WTC11 (cell line): ENCODE measurements around the gene DMGDH. TPM values are rescaled to one million over a fixed set of nuclear protein-coding genes. Genes with fewer than 3 reads are reported as not detected.

Experiments used
- ATAC-seq: fragments of 200-7000 bp; cut with Tn5 transposase; 2 replicates; pipeline ENCODE4 v1.10.0; 2021; ENCODE audit warnings: mild to moderate bottlenecking, moderate library complexity
- CTCF ChIA-PET: fragments of 300-600 bp; sonication (Branson Sonifier 250); formaldehyde crosslinking; loops from one replicate; lab custom pipeline; 2021; ENCODE audit warnings: antibody characterized with exemption; lab: Charles Lee
- POLR2A ChIA-PET: fragments of 350-600 bp; sonication (Branson Sonifier 250); formaldehyde crosslinking; loops from one replicate; lab custom pipeline; 2021; ENCODE audit warnings: antibody characterized with exemption; lab: Charles Lee
- DNase-seq: peaks from one replicate; pipeline ENCODE4 v3.0.0; 2021; ENCODE audit warnings: low spot score
- H3K27ac Mint-ChIP-seq: 2 replicates; pipeline ENCODE4 v1.8.0; 2021; ENCODE audit warnings: mixed read lengths
- H3K27me3 Mint-ChIP-seq: 2 replicates; pipeline ENCODE4 v1.8.0; 2021; ENCODE audit warnings: low read depth, mild to moderate bottlenecking, moderate library complexity, mixed read lengths
- H3K36me3 Mint-ChIP-seq: 2 replicates; pipeline ENCODE4 v1.8.0; 2021; ENCODE audit warnings: mixed read lengths
- H3K4me1 Mint-ChIP-seq: 2 replicates; pipeline ENCODE4 v1.8.0; 2022; ENCODE audit warnings: mixed read lengths
- H3K4me3 Mint-ChIP-seq: 2 replicates; pipeline ENCODE4 v1.8.0; 2021; ENCODE audit warnings: mild to moderate bottlenecking, moderate library complexity, mixed read lengths
- H3K9me3 Mint-ChIP-seq: 2 replicates; pipeline ENCODE4 v1.8.0; 2021; ENCODE audit warnings: mixed read lengths
- ARID4B ChIP-seq: sonication (generic); formaldehyde crosslinking; IDR thresholded peaks from 2 replicates; pipeline ENCODE4 v1.8.0; 2023; ENCODE audit warnings: missing genetic modification reagents, mild to moderate bottlenecking, borderline replicate concordance
- ATF1 ChIP-seq: sonication (generic); formaldehyde crosslinking; IDR thresholded peaks from 2 replicates; pipeline ENCODE4 v1.8.1; 2023; ENCODE audit warnings: mild to moderate bottlenecking, moderate library complexity, missing genetic modification reagents
- E2F4 ChIP-seq: sonication (generic); formaldehyde crosslinking; IDR thresholded peaks from 2 replicates; pipeline ENCODE4 v1.8.1; 2022; ENCODE audit warnings: low read depth, mild to moderate bottlenecking, moderate library complexity, missing genetic modification reagents, borderline replicate concordance
- EMX1 ChIP-seq: fragments of 250-450 bp; sonication (Bioruptor Pico); IDR thresholded peaks from 2 replicates; pipeline ENCODE4 v1.8.0; 2021; ENCODE audit warnings: mild to moderate bottlenecking
- GRHL2 ChIP-seq: fragments of 250-450 bp; sonication (Bioruptor Pico); IDR thresholded peaks from 2 replicates; pipeline ENCODE4 v1.8.0; 2022; ENCODE audit warnings: mild to moderate bottlenecking, moderate library complexity; ENCODE audit not compliant: insufficient replicate concordance, severe bottlenecking
- IRF2 ChIP-seq: sonication (generic); formaldehyde crosslinking; IDR thresholded peaks from 2 replicates; pipeline ENCODE4 v1.8.0; 2022; ENCODE audit warnings: low read depth, missing genetic modification reagents, borderline replicate concordance
- KAT7 ChIP-seq: sonication (generic); formaldehyde crosslinking; IDR thresholded peaks from 2 replicates; pipeline ENCODE4 v1.8.1; 2023; ENCODE audit warnings: missing genetic modification reagents, mild to moderate bottlenecking, borderline replicate concordance
- RELA ChIP-seq: sonication (generic); formaldehyde crosslinking; IDR thresholded peaks from 2 replicates; pipeline ENCODE4 v1.8.1; 2022; ENCODE audit warnings: missing genetic modification reagents, mild to moderate bottlenecking, borderline replicate concordance
- STAT6 ChIP-seq: sonication (generic); formaldehyde crosslinking; conservative IDR thresholded peaks from 2 replicates; pipeline ENCODE4 v1.8.1; 2023; ENCODE audit warnings: mild to moderate bottlenecking, low read depth, missing genetic modification reagents, moderate library complexity
- TP53 ChIP-seq: sonication (generic); formaldehyde crosslinking; IDR thresholded peaks from 2 replicates; pipeline ENCODE4 v1.8.1; 2023; ENCODE audit warnings: mild to moderate bottlenecking, missing genetic modification reagents
- ZMAT4 ChIP-seq: fragments of 250-450 bp; sonication (Bioruptor Pico); IDR thresholded peaks from 2 replicates; pipeline ENCODE4 v1.9.0; 2021; ENCODE audit warnings: mild to moderate bottlenecking
- ZNF121 ChIP-seq: sonication (generic); formaldehyde crosslinking; IDR thresholded peaks from 2 replicates; pipeline ENCODE4 v1.8.0; 2023; ENCODE audit warnings: missing genetic modification reagents
- ZNF138 ChIP-seq: sonication (generic); formaldehyde crosslinking; conservative IDR thresholded peaks from 2 replicates; pipeline ENCODE4 v1.8.1; 2022; ENCODE audit warnings: mild to moderate bottlenecking, moderate library complexity, missing genetic modification reagents
- ZNF281 ChIP-seq: sonication (generic); formaldehyde crosslinking; IDR thresholded peaks from 2 replicates; pipeline ENCODE4 v1.8.0; 2023; ENCODE audit warnings: mild to moderate bottlenecking, missing genetic modification reagents
- ZNF416 ChIP-seq: fragments of 250-450 bp; sonication (Bioruptor Pico); IDR thresholded peaks from 2 replicates; pipeline ENCODE4 v1.9.0; 2021; ENCODE audit warnings: mild to moderate bottlenecking, inconsistent platforms
- ZNF423 ChIP-seq: fragments of 250-450 bp; sonication (Bioruptor Pico); IDR thresholded peaks from 2 replicates; pipeline ENCODE4 v2.1.2; 2022; ENCODE audit warnings: mild to moderate bottlenecking, moderate library complexity
- ZNF512 ChIP-seq: sonication (generic); formaldehyde crosslinking; IDR thresholded peaks from 2 replicates; pipeline ENCODE4 v1.8.1; 2022; ENCODE audit warnings: missing genetic modification reagents, borderline replicate concordance
- ZNF532 ChIP-seq: fragments of 250-450 bp; sonication (Bioruptor Pico); IDR thresholded peaks from 2 replicates; pipeline ENCODE4 v1.9.0; 2021; ENCODE audit warnings: mild to moderate bottlenecking, borderline replicate concordance
- total RNA-seq: library from RNA; stranded (reverse); gene quantifications from 3 replicates; pipeline ENCODE4 v1.2.3, GENCODE V29; 2021

The DMGDH gene
- total RNA-seq, 1 experiment from 2014 or later = 0.35 TPM

GRCh38 chr5:79042188-79042587 lies 27.3 kb downstream of the DMGDH start:
- TF ChIP-seq TP53 (CRISPR knock-in tag) (no peak), ZNF423 (CRISPR knock-in tag) (no peak), KAT7 (no peak), ZNF138 (CRISPR knock-in tag) (no peak), ZNF512 (CRISPR knock-in tag) (no peak), RELA (CRISPR knock-in tag) (no peak), ATF1 (no peak), ARID4B (CRISPR knock-in tag) (no peak), ZNF281 (CRISPR knock-in tag) (no peak), STAT6 (no peak), EMX1 (CRISPR knock-in tag) (no peak), GRHL2 (CRISPR knock-in tag) (no peak), ZNF532 (CRISPR knock-in tag) (no peak), IRF2 (CRISPR knock-in tag) (no peak), ZNF416 (no peak), ZNF121 (CRISPR knock-in tag) (no peak), ZMAT4 (no peak), E2F4 (CRISPR knock-in tag) (no peak)
- ChIA-PET CTCF (interaction anchor here (1.0 kb wide), 1 partner anchor 17 kb away, joined by 5 read pairs; no protein-coding TSS in a partner anchor), POLR2A (no interaction called here)
- Mint-ChIP-seq H3K4me3 (no peak overlapping the region), H3K27ac (no peak overlapping the region), H3K27me3 (no peaks in the 10 kb centered on the region), H3K9me3 (no peaks in the 10 kb centered on the region), H3K4me1 (no peaks in the 10 kb centered on the region), H3K36me3 (no peaks in the 10 kb centered on the region)
- no peak for ATAC-seq
- DNase-seq = no peak
